Measurements from ENCODE around the gene PTPN7. TPM values are rescaled to one million over a fixed set of nuclear protein-coding genes. Genes with fewer than 3 reads are reported as not detected.

Gene PTPN7
- polyA plus RNA-seq, 2 of the 4 experiments (the other 2 are of a cell fraction): 0.08 TPM; not detected in 1

DNA sequence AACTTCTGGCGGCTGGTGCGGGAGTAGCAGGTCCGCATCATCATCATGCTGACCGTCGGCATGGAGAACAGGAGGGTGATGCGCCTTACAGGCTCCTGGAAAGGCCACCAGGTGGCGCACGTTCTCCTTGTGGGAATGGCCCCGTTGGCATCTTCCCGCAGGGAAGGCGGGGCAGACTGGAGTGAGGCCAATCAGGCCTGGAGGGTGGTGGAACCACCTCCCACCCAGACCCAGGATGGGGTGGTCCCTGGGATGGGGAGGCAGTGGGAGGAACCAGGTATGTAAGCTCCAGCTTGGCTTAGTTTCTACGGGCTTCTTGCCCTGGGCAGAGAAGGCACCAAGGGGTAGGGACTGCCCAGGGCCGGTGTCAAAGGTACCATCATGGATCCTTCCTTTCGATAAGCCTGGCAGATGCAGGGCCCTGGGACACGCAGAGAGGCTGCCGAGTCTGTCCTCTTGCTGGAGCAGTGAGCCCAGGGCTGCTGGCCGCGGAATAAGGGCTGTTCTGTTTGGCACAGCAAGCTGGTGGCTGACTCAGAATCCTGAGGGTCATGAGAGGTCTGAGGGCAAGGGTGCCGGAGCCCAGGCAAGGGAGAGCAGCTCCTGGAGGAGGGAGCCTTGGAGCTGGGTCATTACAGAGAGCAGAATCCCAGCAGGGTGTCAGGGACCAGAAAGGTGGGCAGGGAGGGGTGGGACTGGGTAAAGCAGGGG lies 24.5 kb upstream of the PTPN7 start:
- FAIRE-seq: no peak
- CTCF ChIA-PET: interaction anchor here (0.6 to 12.3 kb wide), 33 partner anchors 9 to 551 kb away, joined by 3 to 350 read pairs (median 5); partner anchors contain the start of genes LGR6, PTPN7 and UBE2T
- Histone ChIP-seq H3K4me2 (peak overlapping the region; percentile 59), H3K4me3 (no peak overlapping the region), H3K27ac (peak overlapping the region in 1 of 2 experiments; percentile 42; a peak in 1 of 6 replicates), H3K4me1 (peaks cover 11% of the 10 kb centered on the region), H3K9me3 (no peaks in the 10 kb centered on the region)
- peak; percentile 91 to 92 for DNase-seq (ENCODE audit: low read depth in 1 of 2, low spot score in 1 of 2)
- WGBS (ENCODE audit: missing lambda C conversion rate): 24% methylated on average over 15 of the region's 19 CpGs
- peak; percentile 78 to 84 for TF ChIP-seq RAD21 (conservative IDR thresholded peaks at IDR 0.05 in 1 of 2, IDR thresholded peaks at IDR 0.05 in 1 of 2)
- no peak for TF ChIP-seq RNF2 (IDR thresholded peaks at IDR 0.05; ENCODE audit: borderline replicate concordance, low read depth)
- no peak for TF ChIP-seq BHLHE40 (IDR thresholded peaks at IDR 0.05; ENCODE audit: low read depth, low read length)
- TF ChIP-seq RCOR1 (IDR thresholded peaks at IDR 0.05; ENCODE audit: low read depth, low read length): no peak
- TF ChIP-seq CHD2 (IDR thresholded peaks at IDR 0.05; ENCODE audit: low read length, partially characterized antibody): peak; percentile 6
- TF ChIP-seq SMC3 (IDR thresholded peaks at IDR 0.05): peak; percentile 78
- TF ChIP-seq MAX (IDR thresholded peaks at IDR 0.05): peak; percentile 62
- TF ChIP-seq ESRRA (IDR thresholded peaks at IDR 0.05; ENCODE audit: borderline replicate concordance, low read length): no peak
- TF ChIP-seq, protein P1, sequence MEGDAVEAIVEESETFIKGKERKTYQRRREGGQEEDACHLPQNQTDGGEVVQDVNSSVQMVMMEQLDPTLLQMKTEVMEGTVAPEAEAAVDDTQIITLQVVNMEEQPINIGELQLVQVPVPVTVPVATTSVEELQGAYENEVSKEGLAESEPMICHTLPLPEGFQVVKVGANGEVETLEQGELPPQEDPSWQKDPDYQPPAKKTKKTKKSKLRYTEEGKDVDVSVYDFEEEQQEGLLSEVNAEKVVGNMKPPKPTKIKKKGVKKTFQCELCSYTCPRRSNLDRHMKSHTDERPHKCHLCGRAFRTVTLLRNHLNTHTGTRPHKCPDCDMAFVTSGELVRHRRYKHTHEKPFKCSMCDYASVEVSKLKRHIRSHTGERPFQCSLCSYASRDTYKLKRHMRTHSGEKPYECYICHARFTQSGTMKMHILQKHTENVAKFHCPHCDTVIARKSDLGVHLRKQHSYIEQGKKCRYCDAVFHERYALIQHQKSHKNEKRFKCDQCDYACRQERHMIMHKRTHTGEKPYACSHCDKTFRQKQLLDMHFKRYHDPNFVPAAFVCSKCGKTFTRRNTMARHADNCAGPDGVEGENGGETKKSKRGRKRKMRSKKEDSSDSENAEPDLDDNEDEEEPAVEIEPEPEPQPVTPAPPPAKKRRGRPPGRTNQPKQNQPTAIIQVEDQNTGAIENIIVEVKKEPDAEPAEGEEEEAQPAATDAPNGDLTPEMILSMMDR (IDR thresholded peaks at IDR 0.05): peak; percentile 91
- ATAC-seq: peak; percentile 74 to 91
- POLR2A ChIA-PET: no interaction called here

DNA sequence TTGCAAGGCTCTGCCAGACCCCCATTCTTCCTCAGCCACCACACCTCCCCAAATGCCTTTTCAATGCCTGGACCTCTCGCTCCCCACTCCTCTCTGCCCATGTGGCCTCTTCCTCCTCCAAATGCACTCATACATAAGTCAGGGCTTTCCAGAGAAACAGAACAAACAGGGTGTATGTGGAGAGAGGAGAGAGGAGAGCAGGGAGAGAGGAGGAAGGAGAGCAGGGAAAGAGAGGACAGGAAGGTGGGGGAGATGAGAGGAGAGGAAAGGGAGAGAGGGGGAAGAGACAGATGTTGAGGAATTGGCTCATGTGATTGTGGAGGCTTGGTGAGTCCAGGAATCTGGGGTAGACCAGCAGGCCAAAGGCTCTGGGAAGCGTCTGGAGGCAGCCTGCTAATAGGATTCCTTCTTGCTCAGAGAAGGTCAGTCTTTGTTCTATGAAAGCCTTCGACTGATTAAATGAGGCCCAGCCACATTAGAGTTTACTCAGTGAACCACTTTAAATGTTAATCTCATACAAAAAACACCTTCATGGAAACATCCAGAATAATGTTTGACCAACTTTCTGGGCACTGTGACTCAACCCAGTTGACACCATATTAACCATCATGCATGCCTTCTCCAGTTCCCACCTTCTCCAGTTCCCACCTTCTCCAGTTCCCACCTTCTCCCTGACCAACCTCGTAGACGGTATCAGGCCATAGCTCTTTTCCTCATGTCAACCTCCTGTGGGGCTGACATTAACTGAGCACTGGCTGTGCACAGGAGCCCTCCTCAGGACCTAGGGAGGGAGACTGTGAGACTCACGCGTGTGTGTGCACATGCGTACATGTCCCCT lies 21.9 kb upstream of the PTPN7 start:
- Histone ChIP-seq H3K4me2 (no peak overlapping the region), H3K4me1 (peaks cover 11% of the 10 kb centered on the region), H3K9me3 (no peaks in the 10 kb centered on the region), H3K4me3 (no peak overlapping the region), H3K27ac (no peak overlapping the region)
- TF ChIP-seq ZFP36 (IDR thresholded peaks at IDR 0.05; ENCODE audit: borderline replicate concordance, partially characterized antibody) (no peak), NR3C1 (IDR thresholded peaks at IDR 0.05) (no peak), SMC3 (IDR thresholded peaks at IDR 0.05) (no peak), GATA3 (IDR thresholded peaks at IDR 0.05; ENCODE audit: borderline replicate concordance) (no peak), NFE2L2 (conservative IDR thresholded peaks at IDR 0.05; ENCODE audit: low read length) (no peak), ZC3H11A (IDR thresholded peaks at IDR 0.05) (no peak), MAX (IDR thresholded peaks at IDR 0.05) (no peak), RAD21 (conservative IDR thresholded peaks at IDR 0.05 in 1 of 2, IDR thresholded peaks at IDR 0.05 in 1 of 2) (no peak), CEBPB (IDR thresholded peaks at IDR 0.05) (no peak), PHF8 (IDR thresholded peaks at IDR 0.05; ENCODE audit: borderline replicate concordance, low read depth) (no peak), HOXB5 (CRISPR knock-in tag; IDR thresholded peaks at IDR 0.05) (no peak), E2F6 (IDR thresholded peaks at IDR 0.05; ENCODE audit: borderline replicate concordance, low read depth) (no peak), HOXA7 (CRISPR knock-in tag; IDR thresholded peaks at IDR 0.05) (no peak), FOSL2 (IDR thresholded peaks at IDR 0.05) (no peak), FOSL2 (CRISPR knock-in tag; IDR thresholded peaks at IDR 0.05) (no peak), JUN (IDR thresholded peaks at IDR 0.05) (no peak), KDM1A (IDR thresholded peaks at IDR 0.05; ENCODE audit: low read depth) (no peak), CBX8 (IDR thresholded peaks at IDR 0.05) (no peak), EHMT2 (IDR thresholded peaks at IDR 0.05; ENCODE audit: low read depth) (no peak)
- TF ChIP-seq, protein P2, sequence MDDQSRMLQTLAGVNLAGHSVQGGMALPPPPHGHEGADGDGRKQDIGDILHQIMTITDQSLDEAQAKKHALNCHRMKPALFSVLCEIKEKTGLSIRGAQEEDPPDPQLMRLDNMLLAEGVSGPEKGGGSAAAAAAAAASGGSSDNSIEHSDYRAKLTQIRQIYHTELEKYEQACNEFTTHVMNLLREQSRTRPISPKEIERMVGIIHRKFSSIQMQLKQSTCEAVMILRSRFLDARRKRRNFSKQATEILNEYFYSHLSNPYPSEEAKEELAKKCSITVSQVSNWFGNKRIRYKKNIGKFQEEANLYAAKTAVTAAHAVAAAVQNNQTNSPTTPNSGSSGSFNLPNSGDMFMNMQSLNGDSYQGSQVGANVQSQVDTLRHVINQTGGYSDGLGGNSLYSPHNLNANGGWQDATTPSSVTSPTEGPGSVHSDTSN (IDR thresholded peaks at IDR 0.05): no peak
- TF ChIP-seq, protein P3, sequence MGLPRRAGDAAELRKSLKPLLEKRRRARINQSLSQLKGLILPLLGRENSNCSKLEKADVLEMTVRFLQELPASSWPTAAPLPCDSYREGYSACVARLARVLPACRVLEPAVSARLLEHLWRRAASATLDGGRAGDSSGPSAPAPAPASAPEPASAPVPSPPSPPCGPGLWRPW (IDR thresholded peaks at IDR 0.05): no peak
- ATAC-seq (no peak), FAIRE-seq (no peak), DNase-seq (ENCODE audit: low read depth in 1 of 2, low spot score in 1 of 2) (no peak)
- ChIA-PET CTCF (interaction anchor here (0.6 to 12.3 kb wide), 10 partner anchors 7 to 538 kb away, joined by 3 to 350 read pairs (median 8); partner anchors contain the start of genes LGR6, PTPN7 and UBE2T), POLR2A (no interaction called here)
- WGBS (ENCODE audit: missing lambda C conversion rate): 71% methylated on average over 7 of the region's 8 CpGs
